Activated T-cell treated with anti-CD3 and anti-CD28 coated beads, Interleukin-2, amount 50 U/mL, for 72 hours (primary cell): Measurements from ENCODE around the gene IGF2. TPM values are rescaled to one million over a fixed set of nuclear protein-coding genes. Genes with fewer than 3 reads are reported as not detected.

ENCODE experiments used
- ATAC-seq, 2 donors: fragments of 150-1000 bp; cut with Tn5 transposase; replicated peaks in 1 of 2; 2 replicates each; pipeline ENCODE4 v1.10.0; 2021; ENCODE audit warnings: moderate library complexity in 2 of 2, mild to moderate bottlenecking in 1 of 2
- DNase-seq, 2 donors: peaks; one replicate each; pipeline ENCODE4 v3.0.0; 2021 to 2022; ENCODE audit warnings: mixed read lengths in 1 of 2
- H3K27ac Mint-ChIP-seq: one replicate; pipeline ENCODE4 v1.8.0; 2022; ENCODE audit warnings: mild to moderate bottlenecking, moderate library complexity, mixed read lengths
- H3K27me3 Mint-ChIP-seq: one replicate; pipeline ENCODE4 v1.8.0; 2022; ENCODE audit warnings: low read depth, mixed read lengths
- H3K36me3 Mint-ChIP-seq, 2 donors: one replicate each; pipeline ENCODE4 v1.8.0; 2022; ENCODE audit warnings: mixed read lengths in 2 of 2, mild to moderate bottlenecking in 1 of 2; ENCODE audit not compliant: insufficient read depth in 2 of 2
- H3K4me1 Mint-ChIP-seq: one replicate; pipeline ENCODE4 v1.8.0; 2022; ENCODE audit warnings: low read depth, mixed read lengths
- H3K4me3 Mint-ChIP-seq, 2 donors: one replicate each; pipeline ENCODE4 v1.8.0; 2022; ENCODE audit warnings: mild to moderate bottlenecking in 2 of 2, mixed read lengths in 2 of 2, moderate library complexity in 2 of 2
- H3K9me3 Mint-ChIP-seq, 2 donors: one replicate each; pipeline ENCODE4 v1.8.0; 2022; ENCODE audit warnings: mixed read lengths in 2 of 2
- total RNA-seq, 2 donors: library from RNA; stranded (reverse); gene quantifications; one replicate each; pipeline ENCODE4 v1.2.3, GENCODE V29; 2022

The IGF2 gene
- total RNA-seq, 2 donors from 2014 or later, result 2.0 to 40.4 TPM

GRCh38 chr11:2177076-2177475, 37.9 kb upstream of the IGF2 start:
- H3K4me3 Mint-ChIP-seq, result no peak overlapping the region
- DNase-seq (no peak), ATAC-seq (no peak)
- no peaks in the 10 kb centered on the region for H3K36me3 Mint-ChIP-seq
- no peaks in the 10 kb centered on the region for H3K4me1 Mint-ChIP-seq
- H3K27me3 Mint-ChIP-seq, result no peaks in the 10 kb centered on the region
- no peaks in the 10 kb centered on the region for H3K9me3 Mint-ChIP-seq
- H3K27ac Mint-ChIP-seq, result no peak overlapping the region

DNA sequence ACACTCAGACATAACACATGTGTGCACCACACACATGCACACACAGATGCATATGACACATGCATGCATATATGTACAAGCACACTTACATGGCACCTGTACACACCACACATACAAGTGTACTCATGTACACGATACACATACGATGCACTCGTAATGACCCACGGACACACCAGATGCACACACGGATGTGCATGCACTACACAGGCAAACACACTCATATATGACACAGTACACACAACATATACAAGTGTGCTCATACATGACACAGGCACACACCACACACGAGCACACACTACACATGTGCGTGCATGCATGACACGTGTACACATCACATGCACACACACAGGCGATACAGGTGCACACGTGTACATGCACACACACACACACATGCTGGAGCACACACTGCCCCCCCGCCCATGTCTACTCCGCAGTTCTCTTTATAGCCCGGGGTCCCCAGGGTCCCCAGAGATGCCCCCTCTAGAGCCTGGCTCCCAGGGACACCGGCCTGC, 37.3 kb upstream of the IGF2 start:
- no peaks in the 10 kb centered on the region for H3K9me3 Mint-ChIP-seq
- H3K4me3 Mint-ChIP-seq, result no peak overlapping the region
- no peak overlapping the region for H3K27ac Mint-ChIP-seq
- no peaks in the 10 kb centered on the region for H3K36me3 Mint-ChIP-seq
- no peak for DNase-seq
- no peaks in the 10 kb centered on the region for H3K27me3 Mint-ChIP-seq
- H3K4me1 Mint-ChIP-seq, result no peaks in the 10 kb centered on the region
- ATAC-seq, result no peak

- DNase-seq, result no peak
- H3K27me3 Mint-ChIP-seq, result no peaks in the 10 kb centered on the region
- no peaks in the 10 kb centered on the region for H3K36me3 Mint-ChIP-seq
- ATAC-seq, result no peak
- no peaks in the 10 kb centered on the region for H3K4me1 Mint-ChIP-seq
- H3K27ac Mint-ChIP-seq, result no peak overlapping the region
- H3K9me3 Mint-ChIP-seq, result no peaks in the 10 kb centered on the region
- no peak overlapping the region for H3K4me3 Mint-ChIP-seq
These were observed 36.5 kb upstream of the IGF2 start for GRCh38 chr11:2175659-2176058.

- no peaks in the 10 kb centered on the region for H3K9me3 Mint-ChIP-seq
- H3K27ac Mint-ChIP-seq, result no peak overlapping the region
- H3K36me3 Mint-ChIP-seq, result no peaks in the 10 kb centered on the region
- H3K4me3 Mint-ChIP-seq, result no peak overlapping the region
- no peaks in the 10 kb centered on the region for H3K27me3 Mint-ChIP-seq
- no peak for DNase-seq
- no peak for ATAC-seq
- no peaks in the 10 kb centered on the region for H3K4me1 Mint-ChIP-seq
These were observed 35.2 kb upstream of the IGF2 start for GRCh38 chr11:2174361-2174760.

- no peak overlapping the region for H3K4me3 Mint-ChIP-seq
- H3K9me3 Mint-ChIP-seq, result no peaks in the 10 kb centered on the region
- H3K27me3 Mint-ChIP-seq, result no peaks in the 10 kb centered on the region
- H3K4me1 Mint-ChIP-seq, result no peaks in the 10 kb centered on the region
- no peak for DNase-seq
- no peak overlapping the region for H3K27ac Mint-ChIP-seq
- H3K36me3 Mint-ChIP-seq, result no peaks in the 10 kb centered on the region
- no peak for ATAC-seq
These were observed 34.6 kb upstream of the IGF2 start for GRCh38 chr11:2173761-2174160.

DNA sequence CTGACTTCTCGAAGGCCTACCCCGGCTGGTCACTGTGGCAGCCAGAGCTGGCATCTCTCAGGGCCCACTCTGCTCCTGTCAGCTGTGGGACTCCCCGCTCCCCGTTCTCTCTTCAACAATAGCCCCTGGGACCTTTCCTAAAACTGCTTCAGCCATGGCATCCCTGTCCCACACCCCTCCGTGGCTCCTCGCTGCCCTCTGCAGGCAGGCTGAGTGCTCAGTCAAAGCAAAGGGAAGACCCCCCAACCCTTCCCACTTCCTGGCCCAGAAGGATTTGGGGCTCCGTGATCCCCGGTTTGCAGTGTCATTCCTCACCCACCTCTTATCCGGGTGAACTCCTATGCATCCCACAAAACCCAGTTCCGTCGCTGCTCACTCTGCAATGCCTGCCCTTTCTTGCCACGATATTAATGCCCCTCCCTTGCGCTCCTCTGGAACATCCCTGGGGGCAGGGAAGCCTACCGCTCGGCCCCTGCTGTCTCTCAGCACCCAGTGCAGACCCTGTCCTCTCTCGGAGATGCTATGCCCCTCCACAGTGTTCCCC, 34.0 kb upstream of the IGF2 start:
- DNase-seq, result peak in 1 of 2 donors; percentile 28
- no peaks in the 10 kb centered on the region for H3K27me3 Mint-ChIP-seq

GRCh38 chr11:2172676-2173075, 33.5 kb upstream of the IGF2 start:
- DNase-seq (no peak), ATAC-seq (no peak)
- Mint-ChIP-seq H3K36me3 (no peaks in the 10 kb centered on the region), H3K4me1 (no peaks in the 10 kb centered on the region), H3K27ac (no peak overlapping the region), H3K27me3 (no peaks in the 10 kb centered on the region), H3K4me3 (no peak overlapping the region), H3K9me3 (no peaks in the 10 kb centered on the region)

More for the DNA sequence above, 34.0 kb upstream of the IGF2 start:
- no peaks in the 10 kb centered on the region for H3K9me3 Mint-ChIP-seq
- H3K36me3 Mint-ChIP-seq, result no peaks in the 10 kb centered on the region
- H3K4me3 Mint-ChIP-seq, result no peak overlapping the region
- H3K4me1 Mint-ChIP-seq, result no peaks in the 10 kb centered on the region
- ATAC-seq, result no peak
- no peak overlapping the region for H3K27ac Mint-ChIP-seq

- no peaks in the 10 kb centered on the region for H3K36me3 Mint-ChIP-seq
- no peak for ATAC-seq
- no peak within 1 kb of the TSS for H3K27ac Mint-ChIP-seq
- DNase-seq, result no peak
- no peaks in the 10 kb centered on the region for H3K4me1 Mint-ChIP-seq
- no peak within 1 kb of the TSS for H3K4me3 Mint-ChIP-seq
- H3K9me3 Mint-ChIP-seq, result no peaks in the 10 kb centered on the region
- no peaks in the 10 kb centered on the region for H3K27me3 Mint-ChIP-seq
These were observed 32.4 kb upstream of the IGF2 start, which contains the start of gene TH for GRCh38 chr11:2171591-2172003. Gene TH (minus strand): TSS chr11:2171815. CDS start chr11:2171786, 29 bp downstream.

DNA sequence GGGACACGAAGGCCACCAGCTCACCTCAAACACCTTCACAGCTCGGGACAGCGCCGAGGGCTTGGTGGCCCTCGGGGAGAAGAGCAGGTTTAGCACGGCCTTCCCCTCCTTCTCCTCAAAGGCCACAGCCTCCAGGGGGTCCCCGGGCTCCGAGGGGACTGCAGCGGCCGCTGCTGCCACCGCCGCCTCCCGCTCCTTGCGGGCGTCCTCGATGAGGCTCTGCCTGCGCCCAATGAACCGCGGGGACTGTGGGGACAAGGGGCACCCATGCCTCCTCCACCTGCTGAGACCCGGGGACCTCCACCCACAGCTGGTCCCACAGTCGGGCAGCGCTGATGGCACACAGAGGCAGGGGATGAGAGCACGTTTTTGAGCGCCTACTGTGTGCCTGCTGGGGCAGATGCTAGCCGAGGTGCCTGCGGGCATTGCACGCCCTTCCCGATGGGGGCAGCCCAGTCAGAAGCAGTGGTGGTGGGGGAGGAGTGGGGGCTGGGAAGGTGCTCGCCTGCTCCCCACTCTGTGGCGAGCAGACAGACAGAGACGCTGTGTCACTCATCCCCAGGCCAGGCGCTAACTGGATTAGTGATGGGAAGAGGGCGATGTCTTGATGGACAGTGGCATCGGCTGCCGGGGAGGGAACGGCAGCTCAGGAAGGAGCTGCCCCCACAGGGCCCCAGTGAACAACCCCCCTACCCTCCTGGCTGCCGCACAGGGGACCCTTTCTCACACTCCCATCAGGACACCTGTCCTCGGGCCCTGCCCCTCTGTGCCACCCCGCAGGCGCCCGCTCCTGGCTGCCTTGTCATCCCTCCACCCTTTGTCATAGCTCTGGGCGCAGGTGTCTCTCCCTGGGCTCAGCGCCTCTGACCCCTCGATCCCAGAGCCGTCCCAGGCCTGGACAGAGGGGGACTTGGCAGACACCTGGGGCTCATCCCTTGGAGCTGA, 30.7 kb upstream of the IGF2 start:
- H3K27ac Mint-ChIP-seq, result no peak overlapping the region
- no peaks in the 10 kb centered on the region for H3K36me3 Mint-ChIP-seq
- H3K9me3 Mint-ChIP-seq, result no peaks in the 10 kb centered on the region
- no peaks in the 10 kb centered on the region for H3K27me3 Mint-ChIP-seq
- H3K4me1 Mint-ChIP-seq, result no peaks in the 10 kb centered on the region
- H3K4me3 Mint-ChIP-seq, result no peak overlapping the region
- DNase-seq (no peak), ATAC-seq (no peak)

DNA sequence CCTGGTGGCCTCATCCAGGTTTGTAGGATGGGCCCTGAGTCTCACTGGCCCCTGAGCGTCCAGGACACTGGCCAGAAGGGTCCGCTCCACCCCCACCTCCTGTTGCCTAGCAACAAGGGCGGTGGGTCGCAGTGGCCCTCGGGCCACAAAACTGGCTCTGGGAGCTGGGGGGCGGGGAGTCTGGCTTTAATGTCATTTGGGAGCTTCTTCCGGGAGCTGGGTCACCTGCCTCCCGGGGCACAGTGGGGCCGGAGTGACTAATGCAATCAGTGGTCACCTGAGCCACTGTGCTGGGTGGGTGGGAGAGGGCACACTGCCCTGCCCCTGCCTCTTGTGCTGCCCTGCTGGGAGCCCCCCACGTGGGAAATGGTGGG, 29.8 kb upstream of the IGF2 start:
- H3K4me3 Mint-ChIP-seq, result no peak overlapping the region
- H3K27me3 Mint-ChIP-seq, result no peaks in the 10 kb centered on the region
- ATAC-seq, result no peak
- no peak for DNase-seq
- H3K4me1 Mint-ChIP-seq, result no peaks in the 10 kb centered on the region
- H3K36me3 Mint-ChIP-seq, result no peaks in the 10 kb centered on the region
- H3K27ac Mint-ChIP-seq, result no peak overlapping the region
- no peaks in the 10 kb centered on the region for H3K9me3 Mint-ChIP-seq

- no peaks in the 10 kb centered on the region for H3K36me3 Mint-ChIP-seq
- H3K4me1 Mint-ChIP-seq, result no peaks in the 10 kb centered on the region
- no peak overlapping the region for H3K4me3 Mint-ChIP-seq
- DNase-seq (no peak), ATAC-seq (no peak)
- H3K9me3 Mint-ChIP-seq, result no peaks in the 10 kb centered on the region
- no peak overlapping the region for H3K27ac Mint-ChIP-seq
- no peaks in the 10 kb centered on the region for H3K27me3 Mint-ChIP-seq
These were observed 29.3 kb upstream of the IGF2 start for GRCh38 chr11:2168286-2169004.

DNA sequence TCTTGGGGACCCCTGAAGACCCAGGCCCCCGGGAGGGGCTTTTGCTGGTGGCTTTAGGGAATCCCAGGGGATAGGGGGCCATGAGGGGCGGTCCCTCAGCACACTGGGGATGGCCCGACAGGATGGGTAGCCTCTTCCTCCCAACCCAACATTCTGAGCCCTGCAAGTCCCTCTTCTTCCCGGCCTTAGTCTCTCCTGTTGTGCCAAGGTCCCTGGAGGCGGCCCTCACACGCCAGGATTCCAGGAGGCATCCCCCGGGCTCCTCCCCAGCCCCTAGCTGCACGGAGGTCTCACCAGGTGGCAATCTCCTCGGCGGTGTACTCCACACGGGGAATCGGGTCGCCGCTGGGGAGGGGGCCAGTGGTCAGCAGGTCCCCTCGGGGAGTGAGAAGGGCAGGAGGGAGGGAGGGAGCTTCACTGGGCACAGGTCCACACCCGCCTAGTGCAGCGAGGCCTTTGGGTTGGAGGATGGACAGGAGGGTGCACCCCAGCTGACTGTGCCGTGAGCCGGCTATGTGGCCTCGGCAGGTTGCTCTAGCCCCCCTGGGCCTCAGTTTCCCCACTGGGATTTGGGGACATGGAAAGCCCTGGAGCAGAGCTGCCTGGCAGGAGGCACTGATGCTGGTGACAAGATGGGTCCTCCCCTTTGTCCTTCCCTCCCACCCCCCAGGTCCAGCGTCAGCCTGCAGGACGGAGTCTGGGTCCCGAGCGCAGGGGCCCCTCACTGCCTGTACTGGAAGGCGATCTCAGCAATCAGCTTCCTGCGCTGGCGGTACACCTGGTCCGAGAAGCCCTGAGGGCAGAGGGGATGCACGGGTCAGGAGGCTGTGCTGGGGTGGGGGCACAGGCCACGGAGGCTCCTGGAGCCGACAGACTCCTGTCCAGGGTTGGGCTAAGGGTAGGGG, 28.2 kb upstream of the IGF2 start:
- DNase-seq, result no peak
- Mint-ChIP-seq H3K4me1 (no peaks in the 10 kb centered on the region), H3K27me3 (no peaks in the 10 kb centered on the region), H3K4me3 (no peak overlapping the region), H3K27ac (no peak overlapping the region), H3K9me3 (no peaks in the 10 kb centered on the region), H3K36me3 (no peaks in the 10 kb centered on the region)
- ATAC-seq, result no peak
